A673 (cell line): ENCODE measurements around the gene COMT. TPM values are rescaled to one million over a fixed set of nuclear protein-coding genes. Genes with fewer than 3 reads are reported as not detected.

Source experiments
- BruUV-seq: library from RNA; stranded (reverse); fragments of 400-500 nt; replicated peaks from 2 replicates; lab custom pipeline; 2021; lab: Mats Ljungman, UMichigan
- CTCF ChIA-PET: fragments of 300-600 bp; sonication (Branson Sonifier 250); formaldehyde crosslinking; loops from one replicate; lab custom pipeline; 2022; ENCODE audit warnings: antibody characterized with exemption; lab: Charles Lee
- POLR2A ChIA-PET: fragments of 300-600 bp; sonication (Branson Sonifier 250); formaldehyde crosslinking; loops from one replicate; lab custom pipeline; 2022; ENCODE audit warnings: antibody characterized with exemption; ENCODE audit not compliant: low non-redundant PET; lab: Charles Lee
- DNase-seq: peaks from one replicate; pipeline ENCODE4 v3.0.0-alpha.2; 2015; ENCODE audit warnings: low spot score
- H3K27ac ChIP-seq: fragments of 200-600 bp; sonication (generic); 2 replicates; pipeline ENCODE4 v1.5.1; 2016; ENCODE audit warnings: mixed run types, low read depth, mild to moderate bottlenecking, mixed read lengths, antibody characterized with exemption, low read length; ENCODE audit not compliant: poor library complexity, severe bottlenecking
- H3K27me3 ChIP-seq: fragments of 200-600 bp; sonication (generic); replicated peaks from 2 replicates; pipeline ENCODE4 v1.6.1; 2017; ENCODE audit warnings: mixed run types, low read depth, mild to moderate bottlenecking, mixed read lengths, antibody characterized with exemption, low read length; ENCODE audit not compliant: insufficient read depth, poor library complexity
- H3K36me3 ChIP-seq: fragments of 200-600 bp; sonication (generic); 2 replicates; pipeline ENCODE4 v1.6.1; 2016; ENCODE audit warnings: mixed run types, mild to moderate bottlenecking, mixed read lengths, antibody characterized with exemption, low read length; ENCODE audit not compliant: insufficient read depth, poor library complexity, severe bottlenecking
- H3K4me1 ChIP-seq: fragments of 200-600 bp; sonication (generic); 2 replicates; pipeline ENCODE4 v1.6.1; 2017; ENCODE audit warnings: mixed run types, mild to moderate bottlenecking, mixed read lengths, antibody characterized with exemption, low read length; ENCODE audit not compliant: insufficient read depth, poor library complexity, severe bottlenecking
- H3K4me3 ChIP-seq: fragments of 200-600 bp; sonication (generic); 2 replicates; pipeline ENCODE4 v1.5.1; 2016; ENCODE audit warnings: low read depth, mixed run types, mild to moderate bottlenecking, mixed read lengths, low read length; ENCODE audit not compliant: poor library complexity, severe bottlenecking
- H3K9me3 ChIP-seq: fragments of 200-600 bp; sonication (generic); 2 replicates; pipeline ENCODE4 v1.6.1; 2016; ENCODE audit warnings: mixed run types, low read depth, mild to moderate bottlenecking, mixed read lengths, antibody characterized with exemption, low read length; ENCODE audit not compliant: poor library complexity, severe bottlenecking
- CTCF ChIP-seq: fragments of 300-800, 200-600 bp; sonication (generic); conservative IDR thresholded peaks from 2 replicates; pipeline ENCODE4 v1.5.1; 2017; ENCODE audit warnings: low read depth, mild to moderate bottlenecking, antibody characterized with exemption, low read length, moderate library complexity, mixed read lengths
- EZH2 ChIP-seq: fragments of 200-600 bp; sonication (generic); IDR thresholded peaks from 2 replicates; pipeline ENCODE4 v1.6.1; 2017; ENCODE audit warnings: borderline replicate concordance, low read depth, mild to moderate bottlenecking, mixed read lengths, antibody characterized with exemption, low read length; ENCODE audit not compliant: poor library complexity, severe bottlenecking
- intact Hi-C: fragments of 100-400 bp; cut with micrococcal nuclease; formaldehyde crosslinking; loops from one replicate; pipeline ENCODE4 v1.10.0; 2022; ENCODE audit not compliant: unreplicated experiment
- total RNA-seq: library from RNA; stranded (reverse); gene quantifications from 2 replicates; pipeline ENCODE4 v1.2.3, GENCODE V29; 2021

COMT gene
- total RNA-seq, 1 experiment from 2014 or later, result 87.8 TPM

GRCh38 chr22:19912271-19912999, 29.1 kb upstream of the COMT start:
- BruUV-seq, result no TSS peak

GRCh38 chr22:19913337-19913936, 28.1 kb upstream of the COMT start:
- POLR2A ChIA-PET, result no interaction called here
- H3K36me3 ChIP-seq, result peaks cover 13% of the 10 kb centered on the region
- no peak overlapping the region for H3K27ac ChIP-seq
- no peaks in the 10 kb centered on the region for H3K9me3 ChIP-seq
- CTCF ChIA-PET, result interaction anchor here (4.8 kb wide), 1 partner anchor 183 kb away, joined by 79 read pairs; no protein-coding TSS in a partner anchor
- intact Hi-C loops, result loop anchor here (5.0 kb wide), 1 partner anchor 281 kb away; no protein-coding TSS in a partner anchor
- TF ChIP-seq EZH2, result no peak
- no peak for TF ChIP-seq CTCF
- BruUV-seq, result no TSS peak
- no peaks in the 10 kb centered on the region for H3K4me1 ChIP-seq
- DNase-seq, result no peak
- no peak overlapping the region for H3K4me3 ChIP-seq
- H3K27me3 ChIP-seq, result no peaks in the 10 kb centered on the region

More at GRCh38 chr22:19912271-19912999, 29.1 kb upstream of the COMT start:
- intact Hi-C loops, result loop anchor here (5.0 kb wide), 1 partner anchor 280 kb away; no protein-coding TSS in a partner anchor
- H3K27me3 ChIP-seq, result no peaks in the 10 kb centered on the region
- H3K4me1 ChIP-seq, result no peaks in the 10 kb centered on the region
- ChIA-PET CTCF (interaction anchor here (4.8 kb wide), 1 partner anchor 182 kb away, joined by 79 read pairs; no protein-coding TSS in a partner anchor), POLR2A (no interaction called here)
- H3K36me3 ChIP-seq, result peaks cover 13% of the 10 kb centered on the region
- no peak overlapping the region for H3K27ac ChIP-seq
- no peaks in the 10 kb centered on the region for H3K9me3 ChIP-seq
- no peak for DNase-seq
- no peak overlapping the region for H3K4me3 ChIP-seq
- TF ChIP-seq EZH2 (no peak), CTCF (no peak)

GRCh38 chr22:19914201-19914943, 27.2 kb upstream of the COMT start:
- intact Hi-C loops, result loop anchor here (5.0 kb wide), 1 partner anchor 282 kb away; no protein-coding TSS in a partner anchor
- DNase-seq, result no peak
- H3K4me1 ChIP-seq, result no peaks in the 10 kb centered on the region
- peaks cover 13% of the 10 kb centered on the region for H3K36me3 ChIP-seq
- TF ChIP-seq CTCF (no peak), EZH2 (no peak)
- no peak overlapping the region for H3K4me3 ChIP-seq
- no TSS peak for BruUV-seq
- H3K9me3 ChIP-seq, result no peaks in the 10 kb centered on the region
- POLR2A ChIA-PET, result no interaction called here
- CTCF ChIA-PET, result interaction anchor here (1.2 to 4.8 kb wide), 2 partner anchors 184 kb away, joined by 3 to 79 read pairs; no protein-coding TSS in a partner anchor
- H3K27ac ChIP-seq, result no peak overlapping the region
- no peaks in the 10 kb centered on the region for H3K27me3 ChIP-seq
